Measurements from ENCODE around the gene VCX3A.

VCX3A gene

DNA sequence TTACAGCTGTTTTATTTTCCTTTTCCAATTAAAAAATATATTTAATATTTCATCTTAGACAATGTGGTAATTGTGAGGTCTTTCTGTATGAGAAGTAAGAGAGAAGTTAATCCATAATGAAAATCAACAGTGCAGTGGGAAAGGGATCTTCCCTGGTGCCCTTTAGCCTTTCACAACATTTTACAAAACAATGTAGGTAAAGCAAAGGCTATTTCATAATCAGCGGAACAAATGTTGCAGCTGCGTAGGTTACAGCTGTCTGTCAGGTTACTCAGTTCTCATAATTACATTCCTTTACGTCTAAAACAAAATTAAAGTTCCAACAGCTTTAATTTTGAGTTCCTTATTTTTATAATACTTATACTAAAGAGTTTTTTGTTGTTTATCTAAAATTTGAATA, 22.8 kb upstream of the VCX3A start:
- Histone ChIP-seq H4K91ac (ENCODE audit: low read depth, low read length) (no peak overlapping the region), H3K18ac (ENCODE audit: low read length) (no peak overlapping the region), H2AK5ac (ENCODE audit: low read length) (no peak overlapping the region), H3K27me3 (ENCODE audit: insufficient read depth, low read length) (no peaks in the 10 kb centered on the region), H3K4me1 (ENCODE audit: control insufficient read depth in 1 of 2, insufficient read depth in 2 of 2, low read length in 2 of 2) (no peaks in the 10 kb centered on the region), H3K79me1 (ENCODE audit: low read length) (no peaks in the 10 kb centered on the region), H3K9me3 (ENCODE audit: insufficient read depth, low read depth, low read length) (no peaks in the 10 kb centered on the region), H3K9ac (ENCODE audit: low read length) (no peak overlapping the region), H2BK120ac (ENCODE audit: insufficient read depth, low read length, poor library complexity) (no peak overlapping the region), H3K23ac (ENCODE audit: low read length) (no peak overlapping the region), H4K8ac (ENCODE audit: low read depth, low read length) (no peak overlapping the region), H3K4me2 (ENCODE audit: low read length) (no peak overlapping the region), H2BK5ac (ENCODE audit: low read depth, low read length, poor library complexity) (no peak overlapping the region), H4K12ac (ENCODE audit: low read depth, low read length) (no peak overlapping the region), H3K36me3 (ENCODE audit: control insufficient read depth in 1 of 2, insufficient read depth in 2 of 2, low read length in 2 of 2) (no peaks in the 10 kb centered on the region), H3K14ac (ENCODE audit: low read length) (no peak overlapping the region), H3K79me2 (ENCODE audit: control insufficient read depth, insufficient read depth, low read length, poor library complexity) (no peaks in the 10 kb centered on the region), H2AFZ (ENCODE audit: insufficient read depth, low read length, poor library complexity) (no peak overlapping the region), H3K4me3 (ENCODE audit: low read depth, low read length) (no peak overlapping the region), H3K27ac (ENCODE audit: low read depth, low read length) (no peak overlapping the region), H2BK12ac (ENCODE audit: low read length) (no peak overlapping the region), H3K4ac (ENCODE audit: low read depth, low read length) (no peak overlapping the region)
- peak in 1 of 2 donors; percentile 60 for DNase-seq
- WGBS (ENCODE audit: extremely low coverage, insufficient coverage, insufficient read length): no CpG with 5 or more reads among the region's 3 CpGs

GRCh38 chrX:6550999-6551398, 16.1 kb upstream of the VCX3A start:
- WGBS (ENCODE audit: extremely low coverage, insufficient coverage, insufficient read length): no CpG with 5 or more reads among the region's 8 CpGs
- H3K9ac ChIP-seq (ENCODE audit: low read length): no peak overlapping the region

DNA sequence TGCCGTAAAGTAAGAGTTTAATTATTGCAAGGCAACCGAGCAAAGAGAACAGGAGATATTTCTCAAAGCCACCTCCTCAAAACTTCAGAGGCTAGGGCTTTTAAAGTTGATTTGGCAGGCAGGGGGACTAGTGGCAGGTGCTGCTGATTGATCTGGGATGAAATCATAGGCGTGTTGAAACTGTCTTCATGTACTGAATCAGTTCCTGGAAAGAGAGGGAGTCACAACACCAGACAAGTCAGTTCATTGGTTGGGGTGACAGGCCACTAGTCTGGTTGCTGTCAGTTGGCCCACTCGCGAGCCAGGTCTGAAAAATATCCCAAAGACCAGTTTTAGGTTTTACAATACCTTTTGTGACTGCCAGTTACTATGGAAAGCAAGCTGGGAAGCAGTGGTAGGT, 10.8 kb upstream of the VCX3A start:
- Histone ChIP-seq H3K4ac (ENCODE audit: low read depth, low read length) (no peak overlapping the region), H3K18ac (ENCODE audit: low read length) (no peak overlapping the region), H3K4me2 (ENCODE audit: low read length) (no peak overlapping the region), H4K8ac (ENCODE audit: low read depth, low read length) (no peak overlapping the region), H3K4me1 (ENCODE audit: control insufficient read depth in 1 of 2, insufficient read depth in 2 of 2, low read length in 2 of 2) (no peaks in the 10 kb centered on the region), H3K79me2 (ENCODE audit: control insufficient read depth, insufficient read depth, low read length, poor library complexity) (no peaks in the 10 kb centered on the region), H3K9me3 (ENCODE audit: insufficient read depth, low read depth, low read length) (no peaks in the 10 kb centered on the region), H3K27ac (ENCODE audit: low read depth, low read length) (no peak overlapping the region), H3K79me1 (ENCODE audit: low read length) (no peaks in the 10 kb centered on the region), H2AFZ (ENCODE audit: insufficient read depth, low read length, poor library complexity) (no peak overlapping the region), H3K36me3 (ENCODE audit: control insufficient read depth in 1 of 2, insufficient read depth in 2 of 2, low read length in 2 of 2) (no peaks in the 10 kb centered on the region), H2BK120ac (ENCODE audit: insufficient read depth, low read length, poor library complexity) (no peak overlapping the region), H4K12ac (ENCODE audit: low read depth, low read length) (no peak overlapping the region), H2AK5ac (ENCODE audit: low read length) (no peak overlapping the region), H4K91ac (ENCODE audit: low read depth, low read length) (no peak overlapping the region), H2BK12ac (ENCODE audit: low read length) (no peak overlapping the region), H3K27me3 (ENCODE audit: insufficient read depth, low read length) (no peaks in the 10 kb centered on the region), H3K14ac (ENCODE audit: low read length) (no peak overlapping the region), H3K4me3 (ENCODE audit: low read depth, low read length) (no peak overlapping the region), H3K23ac (ENCODE audit: low read length) (no peak overlapping the region), H2BK5ac (ENCODE audit: low read depth, low read length, poor library complexity) (no peak overlapping the region), H3K9ac (ENCODE audit: low read length) (no peak overlapping the region)
- no peak for DNase-seq
- WGBS (ENCODE audit: extremely low coverage, insufficient coverage, insufficient read length): no CpG with 5 or more reads among the region's 5 CpGs

More at GRCh38 chrX:6550999-6551398, 16.1 kb upstream of the VCX3A start:
- H2AK5ac ChIP-seq (ENCODE audit: low read length): no peak overlapping the region
- H2BK12ac ChIP-seq (ENCODE audit: low read length): no peak overlapping the region
- no peaks in the 10 kb centered on the region for H3K4me1 ChIP-seq (ENCODE audit: control insufficient read depth in 1 of 2, insufficient read depth in 2 of 2, low read length in 2 of 2)
- no peak overlapping the region for H2BK5ac ChIP-seq (ENCODE audit: low read depth, low read length, poor library complexity)
- no peak overlapping the region for H2BK120ac ChIP-seq (ENCODE audit: insufficient read depth, low read length, poor library complexity)
- H3K4ac ChIP-seq (ENCODE audit: low read depth, low read length): no peak overlapping the region
- H3K23ac ChIP-seq (ENCODE audit: low read length): no peak overlapping the region
- no peak overlapping the region for H4K91ac ChIP-seq (ENCODE audit: low read depth, low read length)
- no peaks in the 10 kb centered on the region for H3K79me1 ChIP-seq (ENCODE audit: low read length)
- no peaks in the 10 kb centered on the region for H3K36me3 ChIP-seq (ENCODE audit: control insufficient read depth in 1 of 2, insufficient read depth in 2 of 2, low read length in 2 of 2)
- no peak for DNase-seq
- H2AFZ ChIP-seq (ENCODE audit: insufficient read depth, low read length, poor library complexity): no peak overlapping the region
- no peaks in the 10 kb centered on the region for H3K79me2 ChIP-seq (ENCODE audit: control insufficient read depth, insufficient read depth, low read length, poor library complexity)
- H4K12ac ChIP-seq (ENCODE audit: low read depth, low read length): no peak overlapping the region
- H3K18ac ChIP-seq (ENCODE audit: low read length): no peak overlapping the region
- H3K27me3 ChIP-seq (ENCODE audit: insufficient read depth, low read length): no peaks in the 10 kb centered on the region
- no peak overlapping the region for H4K8ac ChIP-seq (ENCODE audit: low read depth, low read length)
- no peak overlapping the region for H3K4me2 ChIP-seq (ENCODE audit: low read length)
- H3K27ac ChIP-seq (ENCODE audit: low read depth, low read length): no peak overlapping the region
- H3K4me3 ChIP-seq (ENCODE audit: low read depth, low read length): no peak overlapping the region
- H3K14ac ChIP-seq (ENCODE audit: low read length): no peak overlapping the region
- no peaks in the 10 kb centered on the region for H3K9me3 ChIP-seq (ENCODE audit: insufficient read depth, low read depth, low read length)

DNA sequence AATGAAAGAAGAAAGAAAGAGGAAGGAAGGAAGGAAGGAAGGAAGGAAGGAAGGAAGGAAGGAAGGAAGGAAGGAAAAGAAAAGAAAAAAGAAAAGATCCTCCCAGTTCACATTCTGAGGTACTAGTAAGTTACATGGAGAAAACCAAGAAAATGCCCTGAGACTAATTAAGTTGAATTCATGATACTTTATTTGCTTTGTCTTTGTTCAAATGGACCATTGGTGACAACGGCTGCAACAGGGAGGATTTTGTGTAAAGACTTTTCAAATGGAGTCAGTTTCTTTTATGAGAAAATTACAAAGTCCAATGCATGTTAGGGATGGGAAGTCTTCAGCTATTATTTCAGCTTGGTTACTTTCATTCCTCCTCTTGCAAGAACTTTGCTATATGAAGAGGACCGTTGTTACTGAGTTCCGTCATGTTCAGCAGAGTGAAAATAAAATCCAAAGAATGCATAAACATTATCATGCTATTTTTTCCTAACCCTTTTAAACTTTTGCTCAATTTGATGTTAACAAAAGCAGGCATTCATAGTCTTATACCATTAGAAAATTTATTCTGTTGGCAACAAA, 8.3 kb downstream of the VCX3A start:
- no peak overlapping the region for H2BK5ac ChIP-seq (ENCODE audit: low read depth, low read length, poor library complexity)
- no peaks in the 10 kb centered on the region for H3K36me3 ChIP-seq (ENCODE audit: control insufficient read depth in 1 of 2, insufficient read depth in 2 of 2, low read length in 2 of 2)
- no peak overlapping the region for H3K9ac ChIP-seq (ENCODE audit: low read length)
- no peak overlapping the region for H3K14ac ChIP-seq (ENCODE audit: low read length)
- no peak overlapping the region for H2BK120ac ChIP-seq (ENCODE audit: insufficient read depth, low read length, poor library complexity)
- no peaks in the 10 kb centered on the region for H3K4me1 ChIP-seq (ENCODE audit: control insufficient read depth in 1 of 2, insufficient read depth in 2 of 2, low read length in 2 of 2)
- no peak overlapping the region for H3K4me3 ChIP-seq (ENCODE audit: low read depth, low read length)
- no peak for DNase-seq
- H2BK12ac ChIP-seq (ENCODE audit: low read length): no peak overlapping the region
- no peak overlapping the region for H3K4ac ChIP-seq (ENCODE audit: low read depth, low read length)
- H3K27me3 ChIP-seq (ENCODE audit: insufficient read depth, low read length): no peaks in the 10 kb centered on the region
- H3K4me2 ChIP-seq (ENCODE audit: low read length): no peak overlapping the region
- no peak overlapping the region for H2AK5ac ChIP-seq (ENCODE audit: low read length)
- no peak overlapping the region for H4K91ac ChIP-seq (ENCODE audit: low read depth, low read length)
- no peak overlapping the region for H4K8ac ChIP-seq (ENCODE audit: low read depth, low read length)
- no peak overlapping the region for H4K12ac ChIP-seq (ENCODE audit: low read depth, low read length)
- H2AFZ ChIP-seq (ENCODE audit: insufficient read depth, low read length, poor library complexity): no peak overlapping the region
- H3K27ac ChIP-seq (ENCODE audit: low read depth, low read length): no peak overlapping the region
- WGBS (ENCODE audit: extremely low coverage, insufficient coverage, insufficient read length): no CpG with 5 or more reads among the region's 3 CpGs
- H3K23ac ChIP-seq (ENCODE audit: low read length): no peak overlapping the region
- no peaks in the 10 kb centered on the region for H3K79me2 ChIP-seq (ENCODE audit: control insufficient read depth, insufficient read depth, low read length, poor library complexity)
- no peaks in the 10 kb centered on the region for H3K79me1 ChIP-seq (ENCODE audit: low read length)
- H3K18ac ChIP-seq (ENCODE audit: low read length): no peak overlapping the region
- no peaks in the 10 kb centered on the region for H3K9me3 ChIP-seq (ENCODE audit: insufficient read depth, low read depth, low read length)
